Activated naive CD4-positive, alpha-beta T cell treated with anti-CD3 and anti-CD28 coated beads for 36 hours (primary cell): ENCODE data around the gene MTFR1L. TPM values are rescaled to one million over a fixed set of nuclear protein-coding genes. Genes with fewer than 3 reads are reported as not detected.

Experiments
- CTCF ChIA-PET: fragments of 350-600 bp; sonication (Branson Sonifier 250); formaldehyde crosslinking; loops from one replicate; lab custom pipeline; 2021; ENCODE audit warnings: antibody characterized with exemption; lab: Charles Lee
- DNase-seq: peaks from one replicate; pipeline ENCODE4 v3.0.0-alpha.2; 2020
- H3K27ac Mint-ChIP-seq: one replicate; pipeline ENCODE4 v1.8.0; 2021; ENCODE audit warnings: mild to moderate bottlenecking, mixed read lengths
- H3K27me3 Mint-ChIP-seq: one replicate; pipeline ENCODE4 v1.8.0; 2021; ENCODE audit warnings: low read depth, mixed read lengths
- H3K36me3 Mint-ChIP-seq: one replicate; pipeline ENCODE4 v1.8.0; 2021; ENCODE audit warnings: low read depth, mixed read lengths
- H3K4me1 Mint-ChIP-seq: one replicate; pipeline ENCODE4 v1.8.0; 2021; ENCODE audit warnings: low read depth, mixed read lengths
- H3K4me3 Mint-ChIP-seq: one replicate; pipeline ENCODE4 v1.8.0; 2021; ENCODE audit warnings: mild to moderate bottlenecking, moderate library complexity, mixed read lengths
- H3K9me3 Mint-ChIP-seq: one replicate; pipeline ENCODE4 v1.8.0; 2021; ENCODE audit warnings: mixed read lengths
- intact Hi-C: fragments of 100-400 bp; cut with micrococcal nuclease; formaldehyde crosslinking; loops from one replicate; pipeline ENCODE4 v1.15.1; 2023
- total RNA-seq, 2 experiments: library from RNA; stranded (reverse); gene quantifications; one replicate each; pipeline ENCODE4 v1.2.3, GENCODE V29; 2021

The MTFR1L gene
- total RNA-seq, 2 experiments from 2014 or later: 22.2 to 23.5 TPM

- peaks cover 46% of the 10 kb centered on the region for H3K4me1 Mint-ChIP-seq
- peaks cover 14% of the 10 kb centered on the region for H3K36me3 Mint-ChIP-seq
- CTCF ChIA-PET: interaction anchor here (0.5 to 5.2 kb wide), 7 partner anchors 11 to 400 kb away, joined by 3 to 39 read pairs (median 5); no protein-coding TSS in a partner anchor
- H3K9me3 Mint-ChIP-seq: peaks cover 3% of the 10 kb centered on the region
- intact Hi-C loops: no loop called here
- DNase-seq: no peak
- H3K27me3 Mint-ChIP-seq: no peaks in the 10 kb centered on the region
- H3K27ac Mint-ChIP-seq: no peak overlapping the region
- no peak overlapping the region for H3K4me3 Mint-ChIP-seq
Measured at GRCh38 chr1:25803368-25803767, 16.4 kb upstream of the MTFR1L start.

- intact Hi-C loops: no loop called here
- peaks cover 18% of the 10 kb centered on the region for H3K36me3 Mint-ChIP-seq
- H3K4me3 Mint-ChIP-seq: no peak overlapping the region
- peak overlapping the region; percentile 26 for H3K27ac Mint-ChIP-seq
- CTCF ChIA-PET: interaction anchor here (0.9 to 5.2 kb wide), 5 partner anchors 24 to 284 kb away, joined by 3 to 39 read pairs (median 3); no protein-coding TSS in a partner anchor
- H3K27me3 Mint-ChIP-seq: no peaks in the 10 kb centered on the region
- peak; percentile 79 for DNase-seq
- peaks cover 45% of the 10 kb centered on the region for H3K4me1 Mint-ChIP-seq
- H3K9me3 Mint-ChIP-seq: peaks cover 3% of the 10 kb centered on the region
Measured at GRCh38 chr1:25804244-25804963, 15.3 kb upstream of the MTFR1L start.

- no peaks in the 10 kb centered on the region for H3K27me3 Mint-ChIP-seq
- H3K4me3 Mint-ChIP-seq: no peak overlapping the region
- peaks cover 18% of the 10 kb centered on the region for H3K36me3 Mint-ChIP-seq
- no peak for DNase-seq
- H3K27ac Mint-ChIP-seq: no peak overlapping the region
- H3K9me3 Mint-ChIP-seq: peaks cover 3% of the 10 kb centered on the region
- intact Hi-C loops: no loop called here
- H3K4me1 Mint-ChIP-seq: peaks cover 42% of the 10 kb centered on the region
- CTCF ChIA-PET: interaction anchor here (0.9 to 1.2 kb wide), 3 partner anchors 25 to 232 kb away, joined by 3 read pairs; no protein-coding TSS in a partner anchor
Measured at GRCh38 chr1:25804964-25805862, 14.5 kb upstream of the MTFR1L start.

- Mint-ChIP-seq H3K4me3 (no peak overlapping the region), H3K27me3 (no peaks in the 10 kb centered on the region), H3K4me1 (peaks cover 38% of the 10 kb centered on the region), H3K9me3 (peaks cover 3% of the 10 kb centered on the region), H3K27ac (no peak overlapping the region), H3K36me3 (peaks cover 18% of the 10 kb centered on the region)
- no peak for DNase-seq
- intact Hi-C loops: no loop called here
- CTCF ChIA-PET: interaction anchor here (1.2 kb wide), 1 partner anchor 233 kb away, joined by 3 read pairs; no protein-coding TSS in a partner anchor
Measured at GRCh38 chr1:25805863-25806225, 13.9 kb upstream of the MTFR1L start.

GRCh38 chr1:25806418-25806817, 13.3 kb upstream of the MTFR1L start:
- no peak for DNase-seq
- Mint-ChIP-seq H3K27me3 (no peaks in the 10 kb centered on the region), H3K4me1 (peaks cover 36% of the 10 kb centered on the region), H3K36me3 (peaks cover 16% of the 10 kb centered on the region), H3K27ac (no peak overlapping the region), H3K4me3 (no peak overlapping the region), H3K9me3 (peaks cover 3% of the 10 kb centered on the region)
- CTCF ChIA-PET: interaction anchor here (0.7 to 1.0 kb wide), 3 partner anchors 161 to 285 kb away, joined by 3 to 6 read pairs (median 4); no protein-coding TSS in a partner anchor
- intact Hi-C loops: no loop called here

GRCh38 chr1:25807480-25808390, 12.0 kb upstream of the MTFR1L start:
- Mint-ChIP-seq H3K9me3 (no peaks in the 10 kb centered on the region), H3K27me3 (no peaks in the 10 kb centered on the region), H3K27ac (no peak overlapping the region), H3K4me3 (no peak overlapping the region), H3K4me1 (peaks cover 24% of the 10 kb centered on the region), H3K36me3 (peaks cover 14% of the 10 kb centered on the region)
- CTCF ChIA-PET: interaction anchor here (0.6 to 3.5 kb wide), 8 partner anchors 12 to 315 kb away, joined by 3 to 12 read pairs (median 4); no protein-coding TSS in a partner anchor
- intact Hi-C loops: no loop called here
- no peak for DNase-seq

- Mint-ChIP-seq H3K27ac (no peak overlapping the region), H3K27me3 (no peaks in the 10 kb centered on the region), H3K36me3 (peaks cover 14% of the 10 kb centered on the region), H3K9me3 (no peaks in the 10 kb centered on the region), H3K4me3 (no peak overlapping the region), H3K4me1 (peaks cover 18% of the 10 kb centered on the region)
- DNase-seq: no peak
- CTCF ChIA-PET: interaction anchor here (0.9 to 3.7 kb wide), 8 partner anchors 13 to 304 kb away, joined by 3 to 33 read pairs (median 4); no protein-coding TSS in a partner anchor
- intact Hi-C loops: no loop called here
Measured at GRCh38 chr1:25808481-25809244, 11.1 kb upstream of the MTFR1L start.

GRCh38 chr1:25809283-25809926, 10.3 kb upstream of the MTFR1L start:
- intact Hi-C loops: no loop called here
- Mint-ChIP-seq H3K36me3 (peaks cover 14% of the 10 kb centered on the region), H3K4me1 (peaks cover 13% of the 10 kb centered on the region), H3K27me3 (no peaks in the 10 kb centered on the region), H3K27ac (no peak overlapping the region), H3K9me3 (no peaks in the 10 kb centered on the region), H3K4me3 (no peak overlapping the region)
- CTCF ChIA-PET: interaction anchor here (0.8 to 3.7 kb wide), 9 partner anchors 9 to 306 kb away, joined by 3 to 33 read pairs (median 5); no protein-coding TSS in a partner anchor
- no peak for DNase-seq

- peaks cover 7% of the 10 kb centered on the region for H3K4me1 Mint-ChIP-seq
- intact Hi-C loops: loop anchor here (2.0 to 10.0 kb wide), 3 partner anchors 289 to 565 kb away; partner anchors contain the start of gene RSRP1
- H3K36me3 Mint-ChIP-seq: peaks cover 17% of the 10 kb centered on the region
- H3K9me3 Mint-ChIP-seq: no peaks in the 10 kb centered on the region
- DNase-seq: no peak
- H3K27me3 Mint-ChIP-seq: no peaks in the 10 kb centered on the region
- CTCF ChIA-PET: interaction anchor here (0.8 to 3.7 kb wide), 9 partner anchors 9 to 306 kb away, joined by 3 to 33 read pairs (median 5); no protein-coding TSS in a partner anchor
- H3K4me3 Mint-ChIP-seq: no peak overlapping the region
- no peak overlapping the region for H3K27ac Mint-ChIP-seq
Measured at GRCh38 chr1:25809929-25810328, 9.8 kb upstream of the MTFR1L start.
